Measurements from ENCODE around the gene GPHA2.

Gene GPHA2

GRCh38 chr11:64930340-64930739, 5.4 kb downstream of the GPHA2 start:
- no peak for DNase-seq (ENCODE audit: low spot score)

GRCh38 chr11:64929625-64930024, 6.1 kb downstream of the GPHA2 start:
- no peak for DNase-seq (ENCODE audit: low spot score)

- DNase-seq (ENCODE audit: low spot score): no peak
Measured at GRCh38 chr11:64928957-64929356, 6.7 kb downstream of the GPHA2 start.

- no peak for DNase-seq (ENCODE audit: low spot score)
Measured at GRCh38 chr11:64926689-64927088, 9.0 kb downstream of the GPHA2 start.

GRCh38 chr11:64925536-64926436, 9.9 kb downstream of the GPHA2 start:
- DNase-seq (ENCODE audit: low spot score): no peak

- DNase-seq (ENCODE audit: low spot score): peak; percentile 20
Measured at GRCh38 chr11:64924910-64925284, 10.8 kb downstream of the GPHA2 start.

- peak; percentile 93 for DNase-seq (ENCODE audit: low spot score)
Measured at GRCh38 chr11:64923944-64924909, 11.5 kb downstream of the GPHA2 start, which contains the start of gene PPP2R5B. PPP2R5B (plus strand) TSS chr11:64924689; CDS start chr11:64925735, 1,046 bp downstream.

GRCh38 chr11:64923151-64923661, 12.5 kb downstream of the GPHA2 start:
- no peak for DNase-seq (ENCODE audit: low spot score)

- DNase-seq (ENCODE audit: low spot score): no peak
Measured at GRCh38 chr11:64921384-64921783, 14.3 kb downstream of the GPHA2 start.

GRCh38 chr11:64920124-64920523, 15.6 kb downstream of the GPHA2 start:
- no peak for DNase-seq (ENCODE audit: low spot score)

GRCh38 chr11:64919627-64920026, 16.1 kb downstream of the GPHA2 start:
- no peak for DNase-seq (ENCODE audit: low spot score)

- no peak for DNase-seq (ENCODE audit: low spot score)
Measured at GRCh38 chr11:64918017-64918416, 17.7 kb downstream of the GPHA2 start.

GRCh38 chr11:64917663-64917995, 18.1 kb downstream of the GPHA2 start:
- no peak for DNase-seq (ENCODE audit: low spot score)

GRCh38 chr11:64916775-64917662, 18.7 kb downstream of the GPHA2 start, which contains the start of gene ATG2A:
ATG2A (minus strand) TSS chr11:64917209; CDS start chr11:64917135, 74 bp downstream.
- DNase-seq (ENCODE audit: low spot score): peak; percentile 98

- DNase-seq (ENCODE audit: low spot score): peak; percentile 62
Measured at GRCh38 chr11:64916040-64916774, 19.5 kb downstream of the GPHA2 start.

- no peak for DNase-seq (ENCODE audit: low spot score)
Measured at GRCh38 chr11:64915376-64915887, 20.3 kb downstream of the GPHA2 start.

GRCh38 chr11:64914123-64914522, 21.6 kb downstream of the GPHA2 start:
- no peak for DNase-seq (ENCODE audit: low spot score)

- DNase-seq (ENCODE audit: low spot score): no peak
Measured at GRCh38 chr11:64913171-64913727, 22.4 kb downstream of the GPHA2 start.

GRCh38 chr11:64911689-64912088, 24.0 kb downstream of the GPHA2 start:
- DNase-seq (ENCODE audit: low spot score): no peak

GRCh38 chr11:64911142-64911541, 24.6 kb downstream of the GPHA2 start:
- DNase-seq (ENCODE audit: low spot score): no peak

Data from germinal center (tissue), 1 donor.